Retinal pigment epithelial cell (primary cell): ENCODE measurements around the gene RIT1.
"Not testable (repeated sequence)": the region's sequence is repeated elsewhere in the genome, so short reads cannot be mapped to it uniquely, and the experiment has no call there.

Source experiments
- DNase-seq: peaks from one replicate; pipeline ENCODE4 v3.0.0-alpha.2; 2010; ENCODE audit warnings: low read depth
- H3K4me3 ChIP-seq: 2 replicates; pipeline ENCODE4 v1.5.1; 2011; ENCODE audit warnings: mild to moderate bottlenecking, low read length, control low read depth, moderate library complexity
- CTCF ChIP-seq: conservative IDR thresholded peaks from 2 replicates; pipeline ENCODE4 v1.5.1; 2011; ENCODE audit warnings: low read depth, low read length, control low read depth, inconsistent platforms

The RIT1 gene

GRCh38 chr1:155899683-155900082, 11.5 kb downstream of the RIT1 start:
- H3K4me3 ChIP-seq: no peak overlapping the region
- DNase-seq: no peak
- TF ChIP-seq CTCF: no peak

GRCh38 chr1:155898888-155899287, 12.3 kb downstream of the RIT1 start:
- no peak overlapping the region for H3K4me3 ChIP-seq
- no peak for DNase-seq
- TF ChIP-seq CTCF: no peak

GRCh38 chr1:155897746-155898145, 13.4 kb downstream of the RIT1 start:
- no peak for TF ChIP-seq CTCF
- no peak for DNase-seq
- H3K4me3 ChIP-seq: no peak overlapping the region

GRCh38 chr1:155896476-155896875, 14.7 kb downstream of the RIT1 start:
- DNase-seq, H3K4me3 ChIP-seq: not testable (repeated sequence)

GRCh38 chr1:155895617-155896016, 15.5 kb downstream of the RIT1 start:
- DNase-seq, H3K4me3 ChIP-seq: not testable (repeated sequence)

- DNase-seq: no peak
- no peak for TF ChIP-seq CTCF
- no peak overlapping the region for H3K4me3 ChIP-seq
Observed at GRCh38 chr1:155893389-155894142, 17.6 kb downstream of the RIT1 start.

GRCh38 chr1:155892796-155893195, 18.4 kb downstream of the RIT1 start:
- no peak for DNase-seq
- TF ChIP-seq CTCF: no peak
- no peak overlapping the region for H3K4me3 ChIP-seq

- no peak overlapping the region for H3K4me3 ChIP-seq
- DNase-seq: no peak
- no peak for TF ChIP-seq CTCF
Observed at GRCh38 chr1:155890251-155890650, 20.9 kb downstream of the RIT1 start.
